Measurements from ENCODE around the gene GALNT16.

The GALNT16 gene

DNA sequence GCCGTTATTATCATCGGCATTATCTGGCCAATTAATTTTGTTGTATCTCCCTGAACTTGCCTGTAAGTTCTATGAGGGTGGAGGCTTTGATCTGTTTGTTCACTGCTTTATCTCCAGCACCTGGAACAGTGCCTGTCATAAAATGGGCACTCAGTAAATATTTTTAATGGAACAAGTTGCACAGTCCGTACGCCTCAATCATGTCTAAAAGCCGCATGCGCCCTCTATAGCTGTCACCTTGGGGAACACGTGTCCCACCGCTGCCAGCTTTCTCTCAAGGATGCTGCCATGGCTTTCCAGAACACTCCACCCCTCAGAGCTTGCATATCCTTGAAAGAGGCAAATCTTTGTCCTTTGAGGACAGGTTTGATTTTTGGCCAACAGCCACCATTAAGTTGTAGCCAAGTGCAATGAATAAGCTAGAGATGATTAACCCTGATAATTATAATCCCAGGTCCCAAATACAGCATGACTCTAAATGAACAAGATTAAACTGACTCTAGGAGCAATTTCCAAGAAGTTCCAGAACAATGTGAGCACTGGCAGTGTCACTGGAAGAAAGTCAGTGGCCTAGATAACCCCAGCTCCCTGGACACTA, 83.1 kb downstream of the GALNT16 start:
- DNase-seq: no peak

GRCh38 chr14:69344171-69344570, 84.2 kb downstream of the GALNT16 start:
- DNase-seq: no peak

DNA sequence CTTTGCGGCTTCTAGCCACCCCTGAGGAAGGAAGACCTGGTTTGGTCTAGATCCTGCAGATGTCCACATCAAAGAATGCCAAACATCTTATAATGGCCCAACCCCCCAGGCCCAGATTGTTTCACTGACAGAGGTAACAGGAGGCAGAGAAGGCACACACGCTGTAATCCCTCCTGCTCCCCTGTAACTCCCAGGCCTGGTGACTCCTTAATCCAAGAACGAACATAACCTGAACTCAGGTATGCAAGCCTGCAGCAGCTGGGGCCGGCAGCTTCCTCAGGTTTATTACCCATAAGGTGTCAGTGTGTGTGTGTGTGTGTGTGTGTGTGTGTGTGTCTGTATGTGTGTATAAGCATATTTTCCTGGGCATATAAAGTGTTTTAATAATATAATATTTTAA, 85.4 kb downstream of the GALNT16 start:
- DNase-seq: no peak

DNA sequence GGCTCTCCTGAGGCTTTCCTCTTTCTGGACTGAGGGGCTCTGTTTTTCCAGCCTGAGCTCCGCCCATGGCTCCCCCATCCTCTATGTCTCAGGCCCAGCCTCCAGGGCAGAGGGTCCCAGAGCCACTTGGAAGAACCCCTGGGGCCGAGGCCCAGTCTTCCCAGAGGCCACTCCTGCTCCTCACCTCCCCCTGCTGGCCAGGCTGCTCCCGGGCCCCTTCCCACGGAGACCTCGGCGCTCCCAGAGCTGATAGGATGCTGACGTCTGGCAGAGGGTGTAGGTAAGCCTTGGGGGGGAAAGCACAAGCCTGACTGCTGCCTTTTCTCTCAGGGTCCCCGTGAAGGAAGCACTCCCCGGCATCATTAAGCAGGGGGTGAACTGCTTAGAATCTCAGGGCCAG, 86.8 kb downstream of the GALNT16 start:
- DNase-seq: no peak

GRCh38 chr14:69349091-69349777, 89.3 kb downstream of the GALNT16 start:
- DNase-seq: no peak

- no peak for DNase-seq
Measured at GRCh38 chr14:69350892-69351291, 90.9 kb downstream of the GALNT16 start.

GRCh38 chr14:69351385-69351784, 91.4 kb downstream of the GALNT16 start:
- no peak for DNase-seq

DNA sequence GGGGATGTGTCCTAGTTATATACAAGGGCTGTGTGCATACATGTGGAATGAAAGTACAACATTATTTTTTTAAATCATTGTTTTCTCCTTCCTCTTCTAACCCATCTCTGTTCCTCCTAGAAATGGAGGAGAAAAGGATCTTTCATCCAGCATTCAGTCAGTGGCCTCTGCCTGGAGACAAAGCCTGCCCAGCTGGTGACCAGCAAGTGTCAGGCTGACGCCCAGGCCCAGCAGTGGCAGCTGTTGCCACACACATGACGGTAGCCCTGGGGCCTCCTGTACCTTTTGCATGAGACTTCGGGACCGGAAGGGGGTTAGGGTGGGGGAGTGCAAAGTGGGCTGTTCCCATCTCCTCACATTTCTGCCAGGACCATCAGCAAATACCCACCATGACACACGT, 92.0 kb downstream of the GALNT16 start:
- no peak for DNase-seq

DNA sequence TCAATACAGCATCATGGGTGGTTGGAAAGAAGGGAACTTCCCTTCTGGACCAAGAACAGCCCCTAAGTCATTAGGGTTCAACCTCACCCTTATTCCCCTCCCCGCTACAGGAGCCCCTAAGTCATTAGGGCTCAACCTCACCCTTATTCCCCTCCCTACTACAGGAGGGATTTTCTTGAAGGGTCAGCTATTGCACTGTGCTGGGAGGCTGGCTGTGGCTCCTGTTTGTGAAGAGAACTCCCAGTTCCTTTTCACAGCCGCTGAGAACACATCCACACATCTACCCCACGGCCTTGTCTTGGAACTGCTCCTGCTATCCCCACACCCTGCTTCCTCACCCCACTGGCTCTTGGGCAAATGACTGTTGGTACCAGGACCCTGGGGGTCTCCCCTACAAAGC, 93.2 kb downstream of the GALNT16 start:
- no peak for DNase-seq

- DNase-seq: no peak
Measured at GRCh38 chr14:69354383-69355153, 94.6 kb downstream of the GALNT16 start.

DNA sequence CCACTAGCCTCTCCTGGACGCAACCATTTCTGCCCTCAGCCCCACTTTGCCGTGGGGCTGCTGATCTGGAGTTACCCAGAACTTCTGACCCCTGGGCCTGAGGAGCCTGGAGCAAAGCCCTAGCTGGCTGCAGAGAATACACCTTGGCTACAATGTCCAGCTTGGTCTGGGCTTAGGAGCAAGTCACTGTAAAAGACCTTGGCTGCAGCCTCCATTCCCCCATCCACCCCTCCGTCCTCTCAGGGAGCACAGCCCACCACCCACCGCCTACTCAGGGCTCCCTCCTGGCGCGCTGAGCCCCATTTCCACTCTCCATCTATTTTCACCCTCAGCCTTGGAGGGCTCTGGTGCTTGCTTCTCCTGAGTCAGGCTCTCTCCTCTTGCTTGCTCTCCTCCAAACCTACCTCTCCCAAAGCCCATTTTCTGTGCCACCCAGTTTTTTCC, 95.2 kb downstream of the GALNT16 start:
- DNase-seq: no peak

- DNase-seq: no peak
Measured at GRCh38 chr14:69355607-69356281, 95.8 kb downstream of the GALNT16 start.

- no peak for DNase-seq
Measured at GRCh38 chr14:69356903-69357543, 97.1 kb downstream of the GALNT16 start.

DNA sequence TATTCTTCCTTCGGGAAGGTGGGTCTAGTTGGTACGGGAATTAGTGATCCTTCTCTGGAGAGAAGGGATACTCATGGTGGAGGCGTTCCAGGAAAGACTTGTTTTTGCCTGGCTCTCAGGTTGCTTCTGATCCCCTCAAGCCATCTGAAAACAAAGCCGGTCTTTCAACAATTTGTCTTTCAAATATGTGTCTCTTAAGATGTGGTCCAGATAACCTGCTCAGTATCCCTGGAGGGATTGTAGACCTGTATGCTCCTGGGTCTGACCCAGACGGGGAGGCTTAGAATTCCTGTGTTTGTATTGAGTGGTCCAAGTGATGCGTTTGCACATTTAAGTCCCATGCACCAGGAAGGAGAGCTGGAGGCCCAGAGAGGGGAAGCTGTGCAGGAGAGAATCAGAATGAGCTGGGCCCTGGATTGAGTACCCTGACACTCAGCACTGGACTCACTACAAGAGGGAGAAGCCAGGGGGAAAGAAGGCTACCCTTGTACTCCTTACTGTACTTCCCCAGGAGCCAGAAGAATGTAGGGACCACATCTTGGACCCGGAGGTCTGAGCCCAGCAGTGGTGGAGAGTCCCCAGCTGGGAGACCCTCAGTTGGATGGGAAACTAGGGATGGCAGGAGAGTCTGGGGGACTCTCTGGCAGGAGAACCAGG, 97.7 kb downstream of the GALNT16 start:
- no peak for DNase-seq

- DNase-seq: no peak
Measured at GRCh38 chr14:69358233-69358963, 98.4 kb downstream of the GALNT16 start.

GRCh38 chr14:69358966-69359365, 99.0 kb downstream of the GALNT16 start:
- no peak for DNase-seq

DNA sequence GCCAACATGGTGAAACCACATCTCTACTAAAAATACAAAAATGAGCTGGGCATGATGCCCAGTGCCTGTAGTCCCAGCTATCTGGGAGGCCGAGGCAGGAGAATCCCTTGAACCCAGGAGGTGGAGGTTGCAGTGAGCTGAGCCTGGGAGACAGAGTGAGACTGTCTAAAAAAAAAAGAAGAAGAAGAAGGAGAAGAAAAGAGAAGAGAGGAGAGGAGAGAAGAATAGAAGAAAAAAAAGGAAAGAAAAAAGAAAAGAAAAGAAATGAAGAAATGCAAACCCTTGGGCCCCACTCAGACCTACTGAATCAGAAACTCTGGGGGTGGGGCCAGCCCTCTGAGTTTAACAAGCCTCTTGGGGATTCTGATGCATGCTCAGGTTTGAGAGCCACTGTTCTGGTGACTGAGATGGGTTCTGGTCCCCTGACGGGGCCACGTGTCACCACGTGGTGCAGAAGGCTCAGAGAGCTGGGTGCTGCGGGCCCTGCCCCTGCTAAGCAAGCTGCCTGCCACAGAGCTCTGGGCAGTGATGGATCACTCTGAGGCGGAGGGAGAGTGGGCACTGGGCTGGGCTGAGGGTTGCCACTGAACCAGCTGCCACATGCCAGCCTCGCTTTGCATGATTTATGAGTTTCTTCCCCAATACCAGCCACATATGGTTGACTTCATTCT, 100.6 kb downstream of the GALNT16 start:
- no peak for DNase-seq

DNA sequence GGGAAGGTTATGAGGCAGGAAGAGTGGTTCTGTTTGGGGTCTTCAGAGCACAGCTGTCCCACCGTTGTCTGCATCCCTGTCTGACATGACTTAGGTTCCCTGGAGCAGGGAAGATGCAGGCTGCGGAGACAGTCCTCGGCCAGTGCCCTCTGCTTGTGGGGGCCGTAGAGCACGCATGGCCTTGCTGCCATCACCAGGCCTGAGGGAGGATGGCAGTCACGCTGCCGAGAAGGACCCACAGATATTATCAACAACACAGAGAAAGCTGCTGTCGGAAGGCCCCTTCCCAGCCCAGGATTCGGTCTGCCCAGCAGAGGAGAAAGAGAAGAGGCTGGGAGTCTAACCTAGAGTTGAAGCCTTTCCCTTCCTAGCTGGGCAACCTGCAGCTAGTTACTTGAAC, 103.1 kb downstream of the GALNT16 start:
- no peak for DNase-seq

DNA sequence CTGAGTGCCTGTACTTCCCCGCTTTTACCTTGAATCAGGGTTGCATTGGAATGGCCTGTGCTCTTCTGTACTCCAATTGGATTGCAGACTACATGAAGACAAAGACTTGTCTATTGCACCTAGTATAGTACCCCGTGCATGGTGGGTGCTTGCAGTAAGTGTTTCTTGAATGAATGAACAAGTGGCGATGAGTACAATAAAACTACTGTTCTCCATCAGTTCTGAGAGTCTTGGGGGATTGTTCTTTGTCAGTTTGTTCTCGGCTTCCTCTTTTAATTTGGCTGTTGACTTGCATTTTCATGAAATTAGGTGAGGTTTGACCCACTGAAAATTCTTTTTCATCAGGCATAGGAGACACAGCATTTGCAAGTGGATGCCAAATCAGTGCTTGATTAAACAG, 104.0 kb downstream of the GALNT16 start:
- no peak for DNase-seq

DNA sequence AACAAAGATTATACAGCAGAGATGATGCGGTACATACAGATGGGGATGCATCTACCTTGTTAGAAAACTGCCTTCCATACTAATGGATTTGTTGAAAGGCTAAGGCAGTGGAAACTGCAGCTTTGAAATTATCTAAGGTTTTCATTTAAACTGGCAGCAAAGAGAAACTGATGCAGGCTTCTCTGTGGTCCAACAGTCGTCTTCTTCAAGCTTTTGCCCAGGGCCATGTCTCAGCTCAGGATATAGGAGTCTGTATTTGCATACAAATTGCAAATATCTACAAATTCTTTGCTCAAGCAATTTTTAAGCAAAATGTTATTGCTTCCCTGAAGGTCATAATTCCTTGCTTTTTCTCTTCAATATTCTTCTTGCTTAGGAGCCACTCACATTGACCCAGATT, 104.4 kb downstream of the GALNT16 start:
- DNase-seq: no peak

- DNase-seq: no peak
Measured at GRCh38 chr14:69366069-69366468, 106.1 kb downstream of the GALNT16 start.
